ENCODE measurements around the gene ARHGAP24. TPM values are rescaled to one million over a fixed set of nuclear protein-coding genes. Genes with fewer than 3 reads are reported as not detected.

The ARHGAP24 gene
- total and polyA plus RNA-seq, 2 donors (not counting 3 experiments of a cell fraction or from before 2014, with no cell fraction given), result 52.1 to 79.4 TPM

GRCh38 chr4:85512446-85513205 lies 37.7 kb downstream of the ARHGAP24 start:
- Histone ChIP-seq H3K79me2 (ENCODE audit: control insufficient read depth, insufficient read depth, low read length) (no peaks in the 10 kb centered on the region), H3K4me2 (ENCODE audit: insufficient read depth, low read length) (no peak overlapping the region), H3K4me3 (replicated peaks in 1 of 3; ENCODE audit: insufficient read depth in 1 of 3, low read depth in 1 of 3, low read length in 3 of 3) (no peak overlapping the region), H3K9me1 (replicated peaks; ENCODE audit: control insufficient read depth, extremely low read depth, insufficient read depth, low read length) (no peaks in the 10 kb centered on the region), H2AFZ (ENCODE audit: low read depth, low read length) (no peak overlapping the region), H3K9ac (replicated peaks; ENCODE audit: extremely low read depth, insufficient read depth, low read length) (no peak overlapping the region), H3K4me1 (ENCODE audit: control insufficient read depth, extremely low read depth, insufficient read depth, low read length) (no peaks in the 10 kb centered on the region), H4K20me1 (replicated peaks; ENCODE audit: control insufficient read depth, extremely low read depth, insufficient read depth, low read length) (no peaks in the 10 kb centered on the region), H3K27ac (ENCODE audit: insufficient read depth, low read depth, low read length) (no peak overlapping the region), H3K36me3 (ENCODE audit: control insufficient read depth in 2 of 2, extremely low read depth in 1 of 2, insufficient read depth in 2 of 2, low read length in 2 of 2) (no peaks in the 10 kb centered on the region), H3K9me3 (replicated peaks; ENCODE audit: control insufficient read depth, insufficient read depth, low read length) (no peaks in the 10 kb centered on the region), H3K27me3 (ENCODE audit: control insufficient read depth in 2 of 2, insufficient read depth in 2 of 2, low read length in 2 of 2) (peaks cover 4% of the 10 kb centered on the region in 2 experiments)
- dilution Hi-C loops (cut with MboI; ENCODE audit: extremely low pct_ligation_motif_present, low sequenced_read_pairs), result no loop called here
- ChIA-PET POLR2A (no interaction called here), CTCF (no interaction called here)
- DNase-seq (ENCODE audit: low read depth, low spot score) (no peak), FAIRE-seq (no peak)
- no TSS peak for BruUV-seq (replicated peaks)
- intact Hi-C loops (cut with micrococcal nuclease), result no loop called here
- TF ChIP-seq POLR2A (IDR thresholded peaks at IDR 0.05; ENCODE audit: low read depth, low read length) (no peak), EZH2 (IDR thresholded peaks at IDR 0.05; ENCODE audit: borderline replicate concordance, low read depth, low read length, severe bottlenecking) (no peak), MYC (IDR thresholded peaks at IDR 0.05; ENCODE audit: low read depth, low read length) (no peak), POLR2AphosphoS5 (IDR thresholded peaks at IDR 0.05; ENCODE audit: insufficient read depth, low read depth, low read length) (no peak), GATA2 (IDR thresholded peaks at IDR 0.05; ENCODE audit: insufficient read depth, insufficient read length, low read depth, low read length) (no peak), CTCF (IDR thresholded peaks at IDR 0.05; ENCODE audit: extremely low read depth in 1 of 2, insufficient read depth in 1 of 2, low read depth in 1 of 2, low read length in 2 of 2) (no peak), FOS (IDR thresholded peaks at IDR 0.05; ENCODE audit: borderline replicate concordance, insufficient read depth, low read length) (no peak), JUN (IDR thresholded peaks at IDR 0.05; ENCODE audit: borderline replicate concordance, insufficient read depth, insufficient read length, low read depth) (no peak), MAX (IDR thresholded peaks at IDR 0.05; ENCODE audit: insufficient read depth, insufficient read length) (no peak)

All from endothelial cell of umbilical vein (primary cell).